HG03378 (cell line): Measurements from ENCODE around the gene MYO1A.
A peak's percentile ranks its signal among the peaks of the same experiment; 100 is the strongest.
"Not testable (repeated sequence)": the region's sequence is repeated elsewhere in the genome, so short reads cannot be mapped to it uniquely, and the experiment has no call there.

Experiments used
- ATAC-seq: cut with Tn5 transposase; IDR thresholded peaks from one replicate; pipeline ENCODE4 v1.9.1; 2021; ENCODE audit warnings: mild to moderate bottlenecking, moderate library complexity; ENCODE audit not compliant: unreplicated experiment

The MYO1A gene

DNA sequence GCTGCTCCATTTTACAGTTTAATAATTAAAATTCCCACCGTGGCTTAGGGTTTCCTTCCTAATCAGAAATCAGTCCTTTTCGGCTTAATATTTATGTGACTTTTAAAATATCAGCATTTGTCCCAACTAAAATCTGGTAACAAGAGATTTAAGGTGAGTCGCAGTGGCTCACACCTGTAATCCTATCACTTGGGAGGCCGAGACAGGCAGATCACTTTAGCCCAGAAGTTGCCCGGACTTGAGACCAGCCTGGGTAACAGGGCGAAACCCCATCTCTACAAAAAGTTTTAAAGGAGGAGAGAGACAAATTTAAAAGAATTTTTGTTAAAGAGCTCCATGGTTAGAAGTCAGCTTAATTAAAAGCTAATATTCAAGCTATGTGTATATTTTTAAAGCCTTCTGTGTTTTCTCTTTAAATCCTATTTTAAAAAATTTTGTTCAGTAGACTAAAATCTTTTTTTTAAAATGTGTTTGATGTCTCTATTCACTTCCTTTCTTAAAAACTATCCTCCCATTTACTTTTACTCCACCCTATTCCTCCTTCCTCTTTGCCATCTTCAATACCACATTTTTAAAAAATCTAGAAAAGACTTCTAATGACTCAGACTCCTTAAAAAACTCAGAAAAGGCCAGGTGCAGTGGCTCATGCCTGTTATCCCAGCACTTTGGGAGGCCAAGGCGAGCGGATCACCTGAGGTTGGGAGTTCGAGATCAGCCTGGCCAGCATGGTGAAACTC is 29.8 kb downstream of the MYO1A start:
- no peak for ATAC-seq

DNA sequence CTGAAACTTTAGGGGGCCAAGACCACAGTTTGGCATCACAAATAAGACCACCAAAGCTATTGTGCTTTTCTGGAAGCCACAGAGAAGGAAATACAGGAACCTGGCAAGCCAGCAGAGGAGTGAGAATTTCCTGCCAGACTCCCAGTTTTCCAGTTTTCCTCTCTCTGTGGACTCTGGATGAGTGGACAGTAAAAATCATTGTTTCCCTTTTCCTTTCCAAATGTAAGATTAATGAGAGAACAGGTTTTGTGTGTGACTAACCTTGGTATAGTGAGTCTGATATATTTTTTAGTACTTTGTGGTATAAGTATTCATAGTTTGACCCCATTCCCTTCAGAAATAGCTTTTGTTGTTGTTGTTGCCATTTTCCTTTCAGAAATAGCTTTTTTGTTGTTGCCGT is 31.0 kb downstream of the MYO1A start:
- no peak for ATAC-seq

- not testable (repeated sequence) for ATAC-seq
Measured at GRCh38 chr12:57018353-57018752, 31.6 kb downstream of the MYO1A start.

GRCh38 chr12:57016348-57016747 is 33.6 kb downstream of the MYO1A start, which contains the start of gene TAC3:
Gene TAC3 (minus strand): TSS chr12:57016529. CDS start chr12:57015797, 732 bp downstream.
- no peak for ATAC-seq

GRCh38 chr12:57012600-57013465 is 37.1 kb downstream of the MYO1A start:
- no peak for ATAC-seq

GRCh38 chr12:57011438-57012424 is 38.2 kb downstream of the MYO1A start:
- peak; percentile 48 for ATAC-seq

DNA sequence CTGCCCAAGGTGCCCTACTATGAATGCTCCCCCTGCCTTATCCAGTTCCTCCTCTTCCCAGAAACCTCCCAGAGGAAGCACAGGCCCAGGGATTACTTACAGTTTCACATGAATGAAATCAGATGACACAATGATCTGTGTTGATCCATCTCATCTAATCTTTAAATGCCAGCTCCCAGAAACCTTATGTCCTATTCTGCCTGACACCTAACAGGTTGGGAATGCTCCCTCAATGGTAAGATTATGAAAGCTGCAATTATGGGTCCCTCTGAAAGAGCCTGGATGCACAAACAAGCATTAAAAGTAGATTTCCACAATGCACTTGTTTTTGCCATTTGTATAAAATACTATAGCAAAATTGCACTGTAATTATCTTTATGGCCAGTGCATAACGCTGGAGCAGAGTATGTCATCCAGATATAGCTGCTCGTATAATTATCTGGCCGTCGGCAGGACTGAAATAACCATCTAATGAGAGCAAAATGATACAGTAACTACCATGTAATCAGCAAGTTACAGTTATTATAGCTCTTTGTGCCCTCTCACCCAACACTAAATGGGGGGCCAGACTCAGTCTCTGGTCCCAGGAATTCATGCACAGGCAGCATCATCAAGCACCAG is 39.2 kb downstream of the MYO1A start:
- no peak for ATAC-seq

DNA sequence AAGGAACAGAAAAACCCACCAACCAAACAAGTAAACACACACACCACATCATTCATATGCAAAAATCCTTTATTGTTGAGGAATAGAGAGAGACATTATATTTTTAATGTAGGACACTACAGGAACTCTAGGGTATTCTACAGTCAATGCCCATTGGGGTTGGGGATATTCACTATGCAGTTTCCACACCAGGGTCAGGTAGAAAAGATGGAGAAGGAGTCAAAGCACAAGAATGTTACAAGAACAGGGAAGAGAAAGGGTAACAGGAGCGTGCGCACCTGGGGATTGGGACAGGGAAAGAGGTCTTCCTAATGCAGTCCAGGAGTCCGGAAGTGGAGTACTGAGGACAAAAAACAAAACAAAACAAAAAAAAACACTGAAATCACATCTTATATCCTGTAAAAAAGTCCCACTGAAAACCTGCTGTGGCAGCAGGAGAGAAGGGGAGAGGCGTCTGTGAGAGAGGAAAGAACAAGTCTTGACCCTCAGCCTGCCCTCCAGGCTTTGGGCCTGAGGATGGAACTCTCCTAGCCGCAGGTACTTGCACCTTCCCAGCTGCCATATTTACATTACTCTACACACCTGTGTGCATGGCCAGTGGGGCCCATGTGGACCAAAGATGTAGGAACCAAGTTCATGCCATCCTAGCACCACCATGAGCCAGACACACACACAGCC is 39.8 kb downstream of the MYO1A start:
- no peak for ATAC-seq

DNA sequence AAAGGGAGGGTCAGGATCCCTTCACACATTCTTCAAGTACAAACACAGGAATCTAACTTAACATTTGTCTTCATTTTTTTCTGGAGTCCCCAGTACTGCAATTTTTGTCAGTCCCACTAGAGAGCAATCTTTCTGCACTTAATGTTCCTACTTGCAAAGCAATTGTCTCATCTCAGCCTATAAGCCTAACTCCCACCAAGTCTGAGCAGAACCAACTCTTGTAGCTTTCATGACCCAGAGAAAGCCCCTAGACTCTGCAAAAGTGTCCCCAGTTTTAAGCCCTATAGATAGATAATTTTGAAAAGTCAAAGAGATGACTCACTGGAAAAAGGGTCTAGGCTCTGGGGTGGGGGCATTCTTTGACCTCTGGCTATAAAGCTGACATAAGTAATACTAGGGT is 41.8 kb downstream of the MYO1A start:
- ATAC-seq, result no peak

DNA sequence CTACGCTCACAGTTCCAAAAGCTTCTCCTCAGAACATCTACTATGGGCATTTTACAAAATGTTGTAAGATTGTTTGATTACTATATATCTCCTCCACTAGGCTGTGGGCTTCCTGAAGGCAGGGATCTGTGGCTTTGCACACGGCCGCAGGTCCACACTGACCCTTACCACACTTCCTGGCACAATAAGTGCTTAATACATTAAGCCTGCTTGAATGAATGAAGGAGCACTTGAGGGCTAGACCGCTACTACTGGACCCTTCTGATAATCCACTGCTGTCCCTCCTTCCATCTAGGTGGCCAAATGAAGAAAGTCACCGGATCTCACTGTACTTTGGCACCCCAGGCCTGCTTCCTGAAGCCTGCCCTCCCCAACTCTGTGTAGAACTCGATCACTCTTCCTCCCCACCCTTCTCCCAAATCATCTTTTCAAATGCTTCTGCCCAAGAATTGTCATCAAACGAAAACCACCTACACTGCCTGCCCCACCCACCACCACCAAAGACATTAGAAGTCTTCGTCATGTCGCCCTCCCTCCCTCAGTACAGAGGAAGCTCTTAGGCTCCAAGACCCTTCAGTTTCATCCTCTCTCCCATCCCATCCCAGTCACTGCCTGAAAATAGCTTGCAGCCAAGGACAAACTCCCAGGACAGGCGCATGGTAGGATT is 43.0 kb downstream of the MYO1A start:
- ATAC-seq, result no peak

- ATAC-seq, result no peak
Measured at GRCh38 chr12:57005980-57006808, 43.7 kb downstream of the MYO1A start, which contains the start of gene ZBTB39. Gene ZBTB39 (minus strand): TSS chr12:57006546. CDS start chr12:57004917, 1,629 bp downstream.

- no peak for ATAC-seq
Measured at GRCh38 chr12:57004651-57005050, 45.3 kb downstream of the MYO1A start.

- ATAC-seq, result no peak
Measured at GRCh38 chr12:57003395-57003794, 46.5 kb downstream of the MYO1A start.

- ATAC-seq, result no peak
Measured at GRCh38 chr12:57001448-57001906, 48.5 kb downstream of the MYO1A start.

GRCh38 chr12:57000393-57000792 is 49.5 kb downstream of the MYO1A start:
- no peak for ATAC-seq

GRCh38 chr12:56999456-56999855 is 50.5 kb downstream of the MYO1A start:
- no peak for ATAC-seq

DNA sequence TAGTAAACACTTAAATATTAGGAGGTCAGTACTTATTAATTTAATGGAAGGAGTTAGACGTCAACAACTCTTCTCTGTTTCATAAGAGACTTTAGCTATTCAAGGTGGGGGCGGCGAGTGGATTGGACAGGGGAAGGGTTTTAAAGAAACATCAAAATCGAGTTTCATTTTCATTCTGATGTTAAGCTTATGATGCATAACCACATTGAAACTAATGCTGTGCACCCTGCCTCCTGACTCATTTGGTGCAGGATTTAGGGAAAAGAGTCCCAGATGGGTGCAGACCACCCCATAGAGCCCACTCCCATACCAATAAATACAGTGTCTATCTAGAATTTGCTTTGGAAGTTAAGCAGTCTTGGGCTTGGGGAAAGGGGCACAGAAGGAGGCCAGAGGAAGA is 50.9 kb downstream of the MYO1A start:
- peak; percentile 84 for ATAC-seq

- ATAC-seq, result no peak
Measured at GRCh38 chr12:56998316-56998715, 51.6 kb downstream of the MYO1A start.
